Measurements from ENCODE around the gene CDC42BPA. TPM values are rescaled to one million over a fixed set of nuclear protein-coding genes. Genes with fewer than 3 reads are reported as not detected.

Gene CDC42BPA
- total and polyA plus RNA-seq, 2 of the 8 experiments (the other 6 are each of a cell fraction or from before 2014, with no cell fraction given): 7.1 to 28.5 TPM

- no peaks in the 10 kb centered on the region for H3K23me2 ChIP-seq (ENCODE audit: low read depth, low read length)
- no peaks in the 10 kb centered on the region for H4K20me1 ChIP-seq (replicated peaks in 1 of 2; ENCODE audit: control insufficient read depth in 1 of 2, insufficient read depth in 2 of 2, low read length in 2 of 2)
- WGBS, 2 experiments (ENCODE audit: extremely low coverage in 1 of 2, insufficient coverage in 1 of 2, insufficient read length in 1 of 2, insufficient replicate concordance in 2 of 2, low coverage in 1 of 2, low lambda C conversion rate in 2 of 2, missing lambda C conversion rate in 1 of 2): 48% methylated on average over 2 of the region's 2 CpGs; no CpG with 5 or more reads in 1 of the 2 experiments
- no peak overlapping the region for H3K4me2 ChIP-seq (ENCODE audit: insufficient read depth in 1 of 2, low read depth in 2 of 2, low read length in 2 of 2)
- H3K36me3 ChIP-seq (ENCODE audit: control insufficient read depth in 2 of 4, insufficient read depth in 4 of 4, low read length in 3 of 4): no peaks in the 10 kb centered on the region
- FAIRE-seq (no peak), DNase-seq (ENCODE audit: low read depth in 1 of 2, low spot score in 2 of 2) (no peak)
- no peak overlapping the region for H2BK15ac ChIP-seq (ENCODE audit: low read length)
- H3K9me3 ChIP-seq (ENCODE audit: insufficient read depth in 2 of 2, low read depth in 1 of 2, low read length in 1 of 2): no peaks in the 10 kb centered on the region
- H2AFZ ChIP-seq (ENCODE audit: low read length): no peak overlapping the region
- H3K79me1 ChIP-seq (ENCODE audit: low read depth, low read length): no peaks in the 10 kb centered on the region
- H4K8ac ChIP-seq (ENCODE audit: extremely low read depth, insufficient read depth, low read length): no peak overlapping the region
- ChIA-PET POLR2A (ENCODE audit: partially characterized antibody) (no interaction called here), CTCF (ENCODE audit: partially characterized antibody) (interaction anchor here (0.7 kb wide), 1 partner anchor 9 kb away, joined by 3 read pairs; no protein-coding TSS in a partner anchor)
- H2BK120ac ChIP-seq (replicated peaks; ENCODE audit: low read depth, low read length): no peak overlapping the region
- no peak overlapping the region for H3K27ac ChIP-seq (ENCODE audit: low read depth, low read length)
- H3K79me2 ChIP-seq (ENCODE audit: control insufficient read depth in 1 of 2, insufficient read depth in 2 of 2, low read length in 2 of 2): no peaks in the 10 kb centered on the region
- no peak overlapping the region for H3K18ac ChIP-seq (ENCODE audit: extremely low read depth, low read length)
- no peak overlapping the region for H2BK5ac ChIP-seq (ENCODE audit: low read depth, low read length)
- H2BK12ac ChIP-seq (ENCODE audit: low read depth, low read length): no peak overlapping the region
- no peak overlapping the region for H3K14ac ChIP-seq (ENCODE audit: insufficient read length)
- H2AK5ac ChIP-seq (ENCODE audit: low read depth, low read length): no peak overlapping the region
- H3K4me1 ChIP-seq (replicated peaks in 1 of 4; ENCODE audit: control insufficient read depth in 3 of 4, insufficient read depth in 4 of 4, low read length in 3 of 4): no peaks in the 10 kb centered on the region; a peak in 1 of 7 replicates
- H4K5ac ChIP-seq (ENCODE audit: insufficient read length, low read depth, low read length): no peak overlapping the region
- no peak overlapping the region for H3K9ac ChIP-seq (replicated peaks in 1 of 4; ENCODE audit: extremely low read depth in 1 of 4, low read depth in 3 of 4, low read length in 3 of 4)
- H3K4ac ChIP-seq (replicated peaks; ENCODE audit: insufficient read length, low read depth, low read length): no peak overlapping the region
- no peak overlapping the region for H4K91ac ChIP-seq (replicated peaks; ENCODE audit: insufficient read length, low read length)
- no peak overlapping the region for H3K4me3 ChIP-seq (ENCODE audit: extremely low read depth in 1 of 4, insufficient read depth in 2 of 4, low read depth in 3 of 4, low read length in 4 of 4)
- H3K27me3 ChIP-seq (replicated peaks in 1 of 4; ENCODE audit: control insufficient read depth in 3 of 4, extremely low read depth in 1 of 4, insufficient read depth in 3 of 4, low read length in 3 of 4): peaks cover 0 to 1% (median 0%) of the 10 kb centered on the region in 4 experiments; a peak in 1 of 7 replicates
- no peak overlapping the region for H2BK20ac ChIP-seq (ENCODE audit: low read length)
- H3K56ac ChIP-seq (replicated peaks; ENCODE audit: insufficient read length, low read depth, low read length): no peak overlapping the region
- no peak overlapping the region for H3K23ac ChIP-seq (ENCODE audit: insufficient read length)
- TF ChIP-seq YY1 (IDR thresholded peaks at IDR 0.05; ENCODE audit: low read depth, low read length): no peak
- TF ChIP-seq NRF1 (IDR thresholded peaks at IDR 0.05; ENCODE audit: low read depth, low read length): no peak
- TF ChIP-seq RBBP5 (IDR thresholded peaks at IDR 0.05; ENCODE audit: borderline replicate concordance, low read depth, low read length): no peak
- TF ChIP-seq NANOG (IDR thresholded peaks at IDR 0.05; ENCODE audit: insufficient read depth, low read depth, low read length, poor library complexity, severe bottlenecking): no peak
- no peak for TF ChIP-seq TAF1 (IDR thresholded peaks at IDR 0.05; ENCODE audit: low read depth, low read length)
- no peak for TF ChIP-seq GABPA (IDR thresholded peaks at IDR 0.05; ENCODE audit: borderline replicate concordance, insufficient read depth, low read length)
- TF ChIP-seq MAX (IDR thresholded peaks at IDR 0.05): no peak
- TF ChIP-seq TBP (IDR thresholded peaks at IDR 0.05; ENCODE audit: low read depth, low read length): no peak
- TF ChIP-seq SAP30 (IDR thresholded peaks at IDR 0.05; ENCODE audit: insufficient read depth, insufficient replicate concordance, low read length): no peak
- no peak for TF ChIP-seq HDAC2 (IDR thresholded peaks at IDR 0.05; ENCODE audit: borderline replicate concordance in 1 of 2, low read depth in 2 of 2, low read length in 2 of 2)
- TF ChIP-seq TCF12 (IDR thresholded peaks at IDR 0.05; ENCODE audit: low read depth, low read length): no peak
- no peak for TF ChIP-seq JUN (IDR thresholded peaks at IDR 0.05; ENCODE audit: low read depth, low read length)
- no peak for TF ChIP-seq TAF7 (optimal IDR thresholded peaks at IDR 0.05; ENCODE audit: borderline replicate concordance, low read depth, low read length)
- TF ChIP-seq FOSL1 (IDR thresholded peaks at IDR 0.05; ENCODE audit: insufficient read depth, low read depth, low read length): no peak
These were observed 156.8 kb downstream of the CDC42BPA start for GRCh38 chr1:227161470-227161869.

Data from H1 (cell line).